Measurements from ENCODE around the gene SLC17A9.

DNA sequence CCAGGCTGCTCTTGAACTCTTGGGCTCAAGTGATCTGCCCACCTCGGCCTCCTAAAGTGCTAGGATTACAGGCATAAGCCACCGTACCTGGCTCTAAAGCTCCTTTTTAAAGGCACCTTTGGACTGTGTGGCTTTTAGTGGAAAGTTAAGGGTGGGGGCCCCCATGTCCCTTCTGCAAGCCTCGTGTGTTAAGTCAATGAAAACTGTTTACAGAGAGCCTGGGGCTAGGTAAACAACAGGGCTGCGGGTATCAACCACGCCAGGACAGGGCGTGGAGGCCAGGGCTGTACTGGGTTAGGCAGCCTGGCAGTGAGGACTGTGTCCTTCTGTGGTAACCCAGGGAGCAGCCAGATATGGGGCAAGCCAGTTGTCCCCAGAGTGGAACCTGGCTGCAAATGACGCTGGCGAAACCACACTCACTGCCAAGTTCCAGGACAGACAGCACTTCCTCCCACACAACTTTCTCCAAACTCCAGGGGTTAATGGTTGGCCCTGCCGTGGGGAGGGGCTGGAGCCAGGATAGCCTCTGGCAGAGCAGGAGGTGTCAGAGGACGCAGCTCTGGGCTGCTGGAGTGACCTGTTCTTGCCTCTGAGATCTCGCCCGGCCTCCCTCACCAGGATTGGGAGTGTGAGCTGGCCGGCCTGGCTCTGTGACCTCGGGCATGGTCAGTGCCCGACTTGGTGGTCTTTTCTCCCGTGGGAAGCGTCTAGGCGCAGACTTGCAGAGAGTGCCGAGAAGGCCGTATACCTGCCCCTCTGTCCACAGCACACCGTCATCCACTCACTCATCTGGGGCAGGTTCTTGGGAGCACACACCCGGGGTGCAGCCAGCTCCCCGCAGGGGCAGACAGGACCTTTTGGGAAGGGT is 3.2 kb downstream of the SLC17A9 start:
- TF ChIP-seq EZH2phosphoT487 (IDR thresholded peaks at IDR 0.05; ENCODE audit: insufficient read depth, low read depth) (no peak), EZH2 (IDR thresholded peaks at IDR 0.05; ENCODE audit: insufficient read depth, poor library complexity, severe bottlenecking) (no peak)
